Epidermal melanocyte (primary cell): ENCODE measurements around the gene ANTXR2.
A peak's percentile ranks its signal among the peaks of the same experiment; 100 is the strongest.
"Not testable (repeated sequence)": the region's sequence is repeated elsewhere in the genome, so short reads cannot be mapped to it uniquely, and the experiment has no call there.

ENCODE experiments used
- DNase-seq: peaks from one replicate; pipeline ENCODE4 v3.0.0; 2011; ENCODE audit warnings: low spot score; ENCODE audit not compliant: insufficient read length

The ANTXR2 gene

DNA sequence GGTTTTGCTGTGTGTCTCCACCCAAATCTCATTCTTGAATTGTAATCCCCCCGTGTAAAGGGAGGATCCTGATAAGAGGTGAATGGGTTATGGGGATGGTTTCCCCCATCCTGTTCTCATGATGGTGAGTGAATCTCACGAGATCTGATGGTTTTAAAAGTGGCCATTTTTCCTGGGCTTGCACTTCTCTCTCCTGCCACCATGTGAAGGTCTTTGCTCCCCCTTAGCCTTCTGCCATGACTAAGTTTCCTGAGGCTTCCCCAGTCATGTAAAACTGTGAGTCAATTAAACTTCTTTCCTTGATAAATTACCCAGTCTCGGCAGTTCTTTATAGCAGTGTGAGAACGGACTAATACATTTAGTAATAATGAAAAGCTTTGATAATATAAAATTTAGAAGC lies 46.9 kb downstream of the ANTXR2 start:
- DNase-seq, result no peak

DNA sequence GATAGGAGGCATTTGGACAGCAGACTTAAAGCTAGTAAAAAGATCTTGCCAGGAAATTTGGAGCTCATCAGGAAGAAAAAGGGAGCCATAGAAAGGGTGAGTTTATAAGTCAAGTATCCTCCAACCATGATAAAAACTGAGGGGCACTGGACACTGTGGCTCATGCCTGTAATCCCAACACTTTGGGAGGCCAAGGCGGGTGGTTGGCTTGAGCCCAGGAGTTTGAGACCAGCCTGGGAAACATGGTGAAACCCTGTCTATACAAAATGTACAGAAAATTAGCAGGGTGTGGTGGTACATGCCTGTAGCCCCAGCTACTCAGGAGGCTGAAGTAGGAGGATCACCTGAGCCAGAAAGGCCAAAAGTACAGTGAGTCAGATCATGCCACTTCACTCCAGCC lies 48.7 kb downstream of the ANTXR2 start:
- no peak for DNase-seq

DNA sequence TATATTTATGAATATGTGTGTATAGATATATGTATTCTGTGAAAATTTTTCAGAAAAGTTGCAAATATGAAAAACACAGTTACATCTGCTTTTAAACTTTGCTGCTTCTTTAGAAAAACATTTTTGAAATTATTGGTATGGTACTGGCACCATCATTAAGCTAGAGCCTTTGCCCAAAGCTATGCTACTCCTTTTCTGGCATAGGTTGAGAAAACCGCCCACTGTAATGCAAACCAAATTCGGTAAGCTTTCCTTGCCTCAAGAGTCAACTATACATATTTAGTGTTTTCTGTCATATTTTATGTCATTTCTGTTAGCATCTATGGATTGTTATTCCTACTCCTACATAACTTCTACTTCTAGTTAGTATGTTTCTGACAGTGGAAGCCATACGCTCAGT lies 50.7 kb downstream of the ANTXR2 start:
- no peak for DNase-seq

DNA sequence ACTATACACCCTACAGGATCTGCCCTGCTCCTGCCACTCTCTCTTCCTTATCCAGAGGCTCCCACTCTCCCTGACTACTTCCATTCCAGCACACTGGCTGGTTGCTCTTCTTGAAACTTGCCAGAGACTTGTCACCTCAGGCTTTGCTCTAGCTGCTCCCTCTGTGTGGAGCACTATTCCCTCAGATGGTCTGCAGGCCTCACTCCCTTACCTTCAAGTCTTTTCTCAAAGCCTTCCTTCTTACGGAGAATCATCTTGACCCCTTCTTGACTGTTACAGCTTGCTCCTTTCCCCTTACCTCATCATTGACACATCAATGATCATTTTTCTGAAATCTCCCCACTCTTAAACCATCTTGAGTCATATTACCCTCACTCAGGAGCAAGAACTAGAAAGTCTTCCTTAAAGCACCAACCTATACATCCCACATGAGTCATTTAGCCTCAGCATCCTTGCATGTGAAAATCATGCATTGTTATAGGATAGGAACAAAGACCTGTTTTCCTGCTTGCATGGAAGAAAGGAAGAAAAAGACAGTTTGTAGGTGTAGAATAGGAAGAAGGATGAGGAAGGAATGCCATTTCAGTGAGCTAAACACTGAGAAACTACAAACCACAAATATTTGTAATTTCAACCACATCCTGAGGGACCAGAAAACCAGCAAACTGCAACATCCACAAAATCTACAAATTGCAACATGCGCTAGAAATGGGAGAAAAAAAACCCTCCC lies 55.7 kb downstream of the ANTXR2 start:
- DNase-seq, result peak; percentile 17

DNA sequence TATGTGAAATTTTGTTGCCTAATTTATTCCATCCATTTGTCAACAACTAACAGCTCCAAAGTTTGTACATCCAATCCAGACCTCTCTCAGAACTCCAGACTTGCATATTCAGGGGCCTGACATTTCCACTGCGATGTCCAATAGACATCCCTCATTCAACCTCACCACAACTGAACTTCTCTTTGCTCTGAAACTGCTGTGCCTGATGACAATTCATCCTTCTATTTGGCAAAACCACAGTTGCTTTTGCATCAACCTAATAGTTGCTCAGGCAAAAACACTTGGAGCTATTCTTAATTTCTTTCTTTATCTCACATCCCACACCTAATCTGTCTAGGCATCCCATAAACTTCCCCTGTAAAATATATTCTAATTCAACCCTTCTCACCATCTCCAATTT lies 56.5 kb downstream of the ANTXR2 start:
- no peak for DNase-seq

DNA sequence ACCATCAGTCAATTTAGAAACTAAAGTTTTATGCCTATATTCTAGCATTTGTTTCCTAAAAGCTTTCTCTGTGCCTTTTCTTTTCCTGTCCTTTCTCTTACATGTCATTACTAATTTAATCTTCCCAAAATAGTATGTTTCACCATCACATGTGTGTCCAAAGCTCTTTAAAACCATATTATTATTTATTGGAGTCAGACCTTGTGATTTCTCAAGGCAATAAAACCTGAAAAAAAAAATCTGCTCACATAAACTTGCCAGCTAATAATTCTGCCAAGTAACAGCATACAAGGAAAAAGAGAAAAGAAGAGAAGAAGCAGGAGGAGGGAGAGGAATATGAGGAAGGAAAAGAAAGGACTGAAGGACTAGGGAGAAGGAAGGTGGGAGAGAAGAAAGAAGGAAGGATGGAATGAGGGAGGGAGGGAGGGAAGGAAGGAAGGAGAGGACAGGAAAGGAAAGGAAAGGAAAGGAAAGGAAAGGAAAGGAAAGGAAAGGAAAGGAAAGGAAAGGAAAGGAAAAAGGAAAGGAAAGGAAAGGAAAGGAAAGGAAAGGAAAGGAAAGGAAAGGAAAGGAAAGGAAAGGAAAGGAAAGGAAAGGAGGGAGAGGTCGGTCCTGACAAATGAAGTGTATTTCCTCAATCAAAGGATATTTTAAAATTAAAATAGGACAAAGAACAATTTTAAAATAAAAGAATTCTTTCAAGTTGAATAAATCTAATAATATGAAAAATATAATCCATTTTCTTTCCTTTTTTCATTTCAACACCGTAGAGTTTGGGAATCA lies 57.4 kb downstream of the ANTXR2 start:
- DNase-seq, result no peak

GRCh38 chr4:80014531-80014930 lies 58.5 kb downstream of the ANTXR2 start:
- DNase-seq, result no peak

DNA sequence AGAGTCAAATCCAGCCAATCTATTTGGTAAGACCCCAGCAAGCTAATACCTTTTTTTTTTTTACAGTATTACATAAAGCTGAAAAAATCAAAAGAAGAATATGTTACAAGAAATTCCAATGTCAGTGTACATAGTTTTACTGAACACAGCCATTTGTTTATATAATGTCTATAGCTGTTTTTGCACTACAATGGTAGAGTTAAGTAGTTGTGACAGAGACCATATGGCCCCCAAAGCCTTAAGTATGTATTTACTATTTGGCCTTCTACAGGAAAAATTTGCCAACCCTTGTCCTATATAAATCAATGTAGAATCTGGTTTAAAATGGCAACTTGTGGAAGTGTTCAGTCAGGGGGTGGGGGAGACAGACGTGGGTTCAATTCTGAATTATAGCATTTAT lies 60.7 kb downstream of the ANTXR2 start:
- no peak for DNase-seq

DNA sequence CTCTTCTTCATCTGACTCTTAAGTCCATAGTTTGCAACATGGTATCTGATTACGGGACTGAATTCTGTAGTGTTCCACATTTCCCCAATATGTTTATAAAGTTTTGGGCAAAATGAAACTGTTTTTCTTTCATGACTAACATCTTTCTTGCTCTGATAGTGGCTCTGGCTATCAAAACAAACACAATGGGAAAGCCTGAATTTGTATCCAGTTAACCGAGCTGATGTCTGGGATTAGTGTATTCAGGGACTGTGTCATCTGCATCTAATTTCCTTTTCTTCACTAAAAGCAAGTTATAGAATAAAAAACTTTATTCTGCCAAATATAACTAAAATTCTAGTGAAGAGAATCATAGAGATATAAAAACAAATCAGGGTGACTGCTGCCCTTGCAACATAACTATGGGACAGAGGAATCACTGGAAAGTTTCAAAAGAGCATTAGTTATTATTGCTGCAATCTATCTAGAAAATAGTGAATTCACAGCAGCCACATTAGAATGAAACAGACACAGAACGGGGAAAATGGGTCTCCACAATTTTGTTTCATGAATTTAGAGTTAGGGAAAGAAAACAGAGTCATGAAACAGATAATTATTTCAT lies 61.3 kb downstream of the ANTXR2 start:
- DNase-seq, result no peak

- DNase-seq, result no peak
These were observed 62.7 kb downstream of the ANTXR2 start for GRCh38 chr4:80010316-80010715.

DNA sequence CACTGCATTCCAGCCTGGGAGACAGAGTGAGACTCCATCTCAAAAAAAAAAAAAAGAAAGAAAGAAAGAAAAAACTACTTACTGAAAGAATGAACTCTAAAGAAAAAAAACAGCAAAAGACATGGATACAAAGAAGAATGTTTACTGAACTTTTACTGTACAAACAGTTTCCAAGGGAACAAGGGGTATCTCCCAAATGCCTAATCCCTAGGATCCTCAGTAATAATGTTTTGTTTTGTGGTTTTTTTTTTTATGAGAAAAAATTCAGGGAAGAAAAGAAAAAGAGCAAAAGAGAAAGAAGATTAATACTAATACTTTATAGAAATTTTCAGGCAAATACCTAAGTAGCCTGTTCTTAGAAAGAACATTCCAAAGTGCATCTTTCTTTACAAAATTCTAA lies 63.2 kb downstream of the ANTXR2 start:
- DNase-seq, result no peak

- DNase-seq, result no peak
These were observed 64.1 kb downstream of the ANTXR2 start for GRCh38 chr4:80008971-80009370.

GRCh38 chr4:80008351-80008750 lies 64.7 kb downstream of the ANTXR2 start:
- DNase-seq, result no peak

DNA sequence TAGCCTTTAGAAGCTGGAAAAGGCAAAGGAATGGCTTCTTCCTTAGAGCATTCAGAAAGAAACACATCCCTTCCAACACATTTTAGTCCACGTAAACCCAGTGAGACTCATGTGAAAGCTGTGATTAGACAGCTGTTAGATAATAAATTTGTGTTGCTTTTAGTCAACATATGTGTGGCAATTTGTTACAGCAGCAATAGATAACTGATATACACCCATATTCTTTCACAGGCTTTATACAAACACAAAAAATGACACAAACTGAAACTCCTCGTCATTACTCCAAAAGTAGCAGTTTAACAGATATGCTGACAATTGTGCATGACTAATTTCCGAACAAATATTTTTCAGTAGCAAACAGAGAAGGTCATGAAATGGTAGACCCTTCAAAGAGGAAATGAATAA lies 65.3 kb downstream of the ANTXR2 start:
- no peak for DNase-seq

GRCh38 chr4:80006935-80007744 lies 65.9 kb downstream of the ANTXR2 start:
- DNase-seq, result no peak

DNA sequence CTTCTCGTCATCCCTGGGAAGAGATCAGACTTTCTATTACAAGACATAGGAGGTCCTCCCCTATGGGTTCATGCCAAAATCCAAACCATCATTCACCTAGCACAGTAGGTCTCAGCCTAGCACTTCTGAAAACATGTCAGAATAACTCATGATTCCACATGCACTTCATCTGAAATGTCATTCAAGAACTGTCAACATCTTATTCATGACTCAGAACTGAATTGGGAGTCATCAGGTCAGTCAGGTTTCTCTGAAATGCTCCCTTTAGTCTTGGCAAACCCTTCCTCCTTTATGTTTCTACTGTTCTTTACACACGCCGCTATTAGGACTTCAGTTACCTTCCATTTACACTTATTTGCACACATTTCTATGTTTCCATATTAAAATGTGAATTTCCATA lies 67.2 kb downstream of the ANTXR2 start:
- no peak for DNase-seq

GRCh38 chr4:80004319-80004718 lies 68.7 kb downstream of the ANTXR2 start:
- DNase-seq, result no peak

- not testable (repeated sequence) for DNase-seq
These were observed 70.5 kb downstream of the ANTXR2 start for GRCh38 chr4:80002559-80002958.

DNA sequence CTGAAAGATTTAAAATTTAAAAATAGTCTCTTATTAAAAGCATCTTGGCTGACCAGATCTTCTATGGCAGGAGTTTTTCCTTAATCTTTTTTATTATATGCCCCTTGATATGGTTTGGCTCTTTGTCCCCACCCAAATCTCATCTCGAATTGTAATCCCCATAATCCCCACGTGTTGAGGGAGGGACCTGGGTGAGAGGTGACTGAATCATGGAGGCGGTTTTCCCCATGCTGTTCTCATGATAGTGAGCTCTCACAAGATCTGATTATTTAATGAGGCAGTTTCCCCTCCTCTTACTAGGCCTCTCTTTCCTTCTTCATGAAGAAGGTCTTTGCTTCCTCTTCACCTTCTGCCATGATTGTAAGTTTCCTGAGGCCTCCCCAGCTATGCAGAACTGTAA lies 74.0 kb downstream of the ANTXR2 start:
- DNase-seq, result not testable (repeated sequence)

GRCh38 chr4:79998201-79998600 lies 74.8 kb downstream of the ANTXR2 start:
- DNase-seq, result no peak

DNA sequence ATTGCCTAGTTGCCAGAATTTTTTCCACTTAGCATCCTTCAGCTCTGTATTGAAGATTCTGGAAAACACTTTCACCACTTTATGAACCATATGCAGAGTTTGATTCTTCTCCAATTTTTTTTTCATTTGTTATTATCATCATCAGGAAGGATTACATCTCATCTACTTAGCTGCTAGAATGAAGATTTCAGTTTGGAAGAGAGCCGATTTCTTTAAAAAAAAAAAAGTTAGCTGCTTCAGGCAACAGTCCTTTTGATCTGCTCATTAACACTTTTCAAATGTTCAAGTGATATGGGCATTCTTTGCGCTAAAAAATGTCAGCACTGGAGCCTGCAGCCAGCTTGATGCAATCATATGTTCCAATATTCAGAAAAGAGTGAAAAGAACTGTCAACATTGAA lies 76.2 kb downstream of the ANTXR2 start:
- no peak for DNase-seq

DNA sequence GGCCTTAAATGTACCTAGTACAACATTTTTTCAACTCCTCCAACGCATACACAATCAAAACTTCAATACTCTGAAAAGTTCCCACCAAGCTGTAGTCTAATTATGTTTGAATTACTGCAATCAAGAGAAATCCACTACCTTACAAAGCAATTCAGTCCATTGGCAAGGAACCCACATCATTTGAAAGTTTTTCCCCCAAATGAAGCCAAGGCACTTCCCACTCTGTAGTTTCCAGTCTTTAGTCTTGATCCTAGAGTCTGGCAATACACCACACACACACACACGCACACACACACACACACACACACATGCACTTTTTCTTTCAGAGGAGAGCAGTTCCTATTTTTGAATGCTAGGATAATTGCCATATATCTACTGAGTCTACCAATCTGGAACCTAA lies 79.6 kb downstream of the ANTXR2 start:
- DNase-seq, result no peak
